Hematopoietic multipotent progenitor cell treated with erythropoietin and hydrocortisone succinate and interleukin-3 and kit ligand, for 8 days (in vitro differentiated cells): ENCODE results near the gene PAK3.

ENCODE experiments used
- DNase-seq: peaks from one replicate; pipeline ENCODE4 v3.0.0-alpha.2; 2015

PAK3 gene

DNA sequence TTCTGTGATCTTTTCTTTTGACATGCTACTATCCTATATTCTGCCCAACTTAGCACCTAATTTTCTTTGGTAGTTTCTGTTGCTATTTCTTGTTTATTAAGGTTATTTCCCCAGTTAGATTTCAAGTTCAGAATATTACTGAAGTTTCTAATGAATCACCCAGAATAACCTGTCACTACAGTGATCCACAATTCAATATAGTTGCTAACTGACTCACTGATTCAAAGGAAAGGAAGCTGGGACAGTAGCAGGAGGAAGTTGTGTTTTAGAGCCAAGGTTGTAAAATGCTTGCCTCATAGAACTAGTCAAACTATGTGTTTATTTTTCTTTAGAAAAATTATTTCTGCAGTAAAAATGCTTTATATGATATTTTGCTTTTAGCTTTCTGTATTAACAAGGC lies 37.4 kb downstream of the PAK3 start:
- DNase-seq, result no peak

DNA sequence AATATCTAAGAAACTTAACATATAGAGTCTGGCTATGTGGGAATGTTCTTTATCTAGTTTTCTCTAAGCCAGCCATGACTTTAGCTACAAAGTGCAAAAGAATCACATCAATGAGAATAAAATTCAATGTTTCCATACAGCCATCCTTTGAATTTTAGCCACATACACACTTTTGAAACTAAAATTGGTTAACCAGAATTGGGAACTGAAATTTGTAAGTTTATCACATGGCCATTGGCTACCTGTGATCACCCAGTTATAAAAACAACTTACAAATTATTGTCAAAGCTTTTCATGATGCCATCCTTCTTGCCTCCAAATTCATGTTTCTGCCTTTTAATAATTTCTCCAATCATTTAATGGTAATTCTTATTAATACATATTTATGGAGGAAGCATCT lies 49.9 kb downstream of the PAK3 start:
- no peak for DNase-seq

DNA sequence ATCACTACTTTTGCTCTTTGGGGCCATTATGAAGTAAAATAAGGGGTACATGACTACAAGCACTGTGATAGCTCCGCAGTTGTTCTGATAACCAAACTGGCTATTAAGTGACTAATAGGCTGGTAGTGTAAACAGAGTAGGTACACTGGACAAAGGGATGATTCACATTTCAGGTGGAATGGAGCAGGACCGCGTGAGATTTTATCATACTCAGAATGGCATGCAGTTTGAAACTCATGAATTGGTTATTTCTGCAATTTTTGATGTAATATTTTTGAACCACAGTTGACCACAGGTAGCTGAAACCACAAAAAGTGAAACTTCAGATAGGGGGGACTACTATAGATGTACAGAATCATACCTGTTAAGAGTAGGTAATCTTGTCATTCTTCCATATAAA lies 55.8 kb downstream of the PAK3 start:
- DNase-seq, result no peak

DNA sequence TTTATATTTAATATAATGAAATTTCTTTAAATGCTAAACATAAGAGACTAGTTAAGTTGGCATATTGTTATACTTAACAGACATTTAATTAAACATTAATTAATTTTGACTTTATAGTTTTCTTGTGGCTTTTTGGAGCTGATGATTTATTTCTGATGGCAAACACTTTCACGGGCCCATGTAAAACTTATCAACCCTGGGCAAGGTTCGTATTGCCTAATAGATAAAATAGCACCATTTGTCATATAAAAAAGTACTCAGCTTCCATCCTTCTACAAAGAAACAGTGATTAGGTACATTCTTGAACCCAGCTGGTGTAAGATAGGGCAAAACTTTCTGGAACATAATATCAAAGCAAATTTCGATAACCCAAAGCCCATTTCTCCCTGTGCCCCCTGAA lies 63.2 kb downstream of the PAK3 start:
- no peak for DNase-seq

DNA sequence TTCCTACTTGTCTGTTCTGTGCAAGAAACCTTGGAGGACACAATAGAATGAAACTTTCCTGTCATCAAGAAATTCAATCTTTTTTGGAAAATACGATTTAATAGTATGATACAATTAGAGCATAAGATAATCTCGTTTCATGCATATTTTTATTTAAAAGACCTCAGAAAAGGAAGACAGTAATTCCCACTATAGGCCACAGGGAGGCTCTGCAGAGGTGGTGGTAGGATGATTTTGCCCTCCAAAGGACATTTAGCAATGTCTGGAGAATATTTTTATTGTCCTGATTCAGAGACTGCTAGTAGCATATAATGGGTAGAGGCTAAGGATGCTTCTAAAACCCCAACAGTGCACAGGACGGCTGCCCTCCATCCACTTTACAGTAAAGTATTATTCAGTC lies 68.7 kb downstream of the PAK3 start:
- DNase-seq, result no peak

- no peak for DNase-seq
These were observed 69.9 kb downstream of the PAK3 start for GRCh38 chrX:111165902-111166301.

DNA sequence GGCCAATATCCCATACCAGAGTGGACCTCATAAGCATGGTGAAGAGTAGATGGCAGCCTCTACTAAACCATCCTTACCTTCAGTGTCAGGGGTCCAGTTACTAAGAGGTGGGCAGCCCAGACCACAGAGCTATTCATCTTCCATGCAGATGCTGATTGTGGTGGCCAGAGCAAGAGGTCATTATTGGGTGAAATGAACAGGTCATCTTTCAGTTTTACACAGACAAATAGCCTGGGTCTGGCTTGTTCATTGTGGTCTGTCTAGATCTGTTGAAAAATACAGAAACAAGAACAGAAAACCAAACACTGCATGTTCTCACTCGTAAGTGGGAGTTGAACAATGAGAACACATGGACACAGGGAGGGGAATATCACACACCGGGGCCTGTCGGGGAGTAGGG lies 71.3 kb downstream of the PAK3 start:
- no peak for DNase-seq

- peak; percentile 27 for DNase-seq
These were observed 72.3 kb downstream of the PAK3 start for GRCh38 chrX:111168314-111168713.

GRCh38 chrX:111169141-111169540 lies 73.2 kb downstream of the PAK3 start:
- no peak for DNase-seq

DNA sequence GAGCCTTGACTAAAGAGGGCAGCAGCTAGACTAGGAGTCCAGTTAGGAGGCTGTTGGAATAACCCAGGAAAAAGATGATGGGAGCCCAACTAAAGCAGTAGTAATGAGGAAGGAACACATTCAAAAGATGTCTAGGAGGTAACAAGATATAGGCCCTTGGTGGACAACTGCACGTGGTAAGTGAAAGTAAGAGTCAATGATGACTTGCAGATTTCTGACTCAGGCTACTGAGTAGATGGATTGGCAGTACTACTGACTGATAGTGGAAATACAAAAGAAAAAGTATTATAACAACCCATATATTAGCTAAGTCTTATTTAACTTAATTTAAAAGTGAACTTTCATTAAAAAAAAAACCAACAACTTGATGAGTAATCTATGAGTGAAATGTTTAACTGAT lies 74.0 kb downstream of the PAK3 start:
- DNase-seq, result no peak

DNA sequence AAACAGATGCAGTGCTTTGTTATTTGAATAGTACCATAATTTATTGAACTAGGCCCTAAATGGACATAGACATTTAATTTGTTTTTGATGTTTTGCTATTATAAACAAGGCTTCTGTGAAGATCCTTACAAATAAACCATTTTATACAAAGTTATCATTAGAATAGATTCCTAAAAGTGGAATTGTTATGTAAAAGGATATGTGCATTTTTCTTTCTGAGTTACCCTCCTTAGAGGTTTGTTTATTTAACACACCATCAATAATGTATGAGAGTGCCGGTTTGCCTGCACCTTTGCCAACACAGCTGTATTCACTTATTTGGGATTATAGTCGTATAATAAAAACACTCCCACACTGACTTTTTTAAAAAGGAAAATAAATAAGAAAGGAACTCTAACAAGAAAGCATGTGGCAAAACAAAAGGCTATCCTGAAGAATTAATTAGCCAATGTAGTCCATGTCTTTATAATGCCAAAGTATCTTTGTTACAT lies 84.8 kb downstream of the PAK3 start:
- DNase-seq, result no peak

GRCh38 chrX:111181951-111182350 lies 86.0 kb downstream of the PAK3 start:
- DNase-seq, result no peak

GRCh38 chrX:111182997-111183396 lies 87.0 kb downstream of the PAK3 start:
- DNase-seq, result no peak

- DNase-seq, result no peak
These were observed 95.6 kb downstream of the PAK3 start for GRCh38 chrX:111191598-111191997.

DNA sequence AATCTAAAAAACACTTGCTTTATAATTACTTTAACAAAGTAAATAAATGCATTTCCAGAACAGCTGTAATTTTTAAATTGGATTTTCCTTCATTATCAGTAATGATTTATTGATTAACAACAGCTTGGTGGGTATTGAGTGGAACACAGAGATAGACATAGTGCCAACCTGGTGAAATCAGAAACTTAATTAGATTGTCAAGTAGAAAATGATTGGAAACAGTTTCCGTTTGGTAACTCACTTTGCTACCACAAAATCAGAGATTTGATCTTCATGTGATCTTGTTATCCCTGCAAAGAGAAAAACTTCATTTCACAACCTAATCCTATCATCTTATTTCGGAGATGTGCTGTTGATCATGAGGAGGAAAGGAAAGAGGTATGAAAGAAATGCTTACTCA lies 103.5 kb downstream of the PAK3 start:
- DNase-seq, result no peak

DNA sequence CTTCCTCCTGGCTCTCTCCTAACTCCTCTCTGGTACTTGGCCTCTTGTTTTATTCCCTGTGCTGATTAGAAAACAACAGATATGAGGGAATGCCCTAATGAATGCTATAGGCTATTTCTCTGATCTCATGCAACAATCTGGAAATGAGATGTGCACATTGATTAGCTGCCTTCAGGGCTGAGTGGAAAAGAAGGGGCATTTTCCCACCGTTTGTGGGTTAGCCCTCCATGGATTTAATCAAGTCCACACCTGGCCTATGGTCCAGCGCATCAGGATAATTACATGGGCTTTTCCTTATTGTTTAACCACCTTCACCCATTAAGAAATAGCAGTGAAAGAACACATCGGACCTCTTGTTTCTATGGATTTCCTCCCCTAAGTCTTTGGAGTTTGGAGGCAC lies 104.3 kb downstream of the PAK3 start:
- no peak for DNase-seq

- DNase-seq, result no peak
These were observed 111.9 kb downstream of the PAK3 start for GRCh38 chrX:111207851-111208250.

GRCh38 chrX:111216293-111216801 lies 120.4 kb downstream of the PAK3 start:
- DNase-seq, result no peak

DNA sequence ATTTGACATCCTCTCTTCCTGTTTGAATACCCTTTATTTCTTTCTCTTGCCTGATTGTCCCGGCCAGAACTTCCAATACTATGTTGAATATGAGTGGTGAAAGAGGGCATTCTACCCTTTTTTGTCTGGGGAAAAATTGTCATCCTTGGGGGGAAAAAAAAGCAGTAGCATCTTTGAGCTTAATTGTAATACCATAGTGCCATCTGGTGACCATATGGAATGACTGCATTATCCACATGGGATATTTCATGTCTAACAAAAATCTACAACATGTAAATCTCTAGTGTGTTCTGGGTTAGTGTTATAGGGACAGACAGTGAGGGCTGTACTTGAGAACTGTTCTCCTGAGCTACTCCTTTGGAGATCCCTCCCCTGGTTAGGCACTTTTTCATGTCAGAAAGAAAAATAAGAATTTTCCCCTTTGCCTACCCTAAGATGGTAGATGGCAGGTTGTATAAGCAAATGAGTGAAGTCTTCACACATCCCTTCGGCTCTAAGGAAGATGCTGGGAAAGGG lies 148.3 kb downstream of the PAK3 start:
- peak; percentile 2 for DNase-seq

- DNase-seq, result no peak
These were observed 159.1 kb downstream of the PAK3 start for GRCh38 chrX:111254896-111255693.

DNA sequence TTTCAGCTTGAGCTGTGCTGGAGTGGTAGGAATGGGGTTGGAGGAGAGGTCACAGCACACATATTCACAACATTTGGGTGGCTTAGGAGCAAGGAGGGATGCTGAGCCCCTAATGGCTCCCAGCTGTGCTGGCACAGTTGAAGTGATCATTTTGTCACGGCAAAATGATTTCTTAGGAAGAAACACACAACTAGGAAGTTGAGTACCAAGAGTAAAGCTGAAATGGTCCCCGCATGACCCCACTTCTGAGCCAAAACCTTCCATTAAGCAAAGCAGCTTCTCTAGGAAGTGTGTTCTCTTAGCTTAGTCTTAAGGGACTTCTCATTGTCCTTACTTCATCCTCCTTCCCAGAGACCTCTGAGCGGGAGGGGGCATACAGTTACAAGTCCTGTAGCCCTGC lies 161.7 kb downstream of the PAK3 start:
- DNase-seq, result no peak

DNA sequence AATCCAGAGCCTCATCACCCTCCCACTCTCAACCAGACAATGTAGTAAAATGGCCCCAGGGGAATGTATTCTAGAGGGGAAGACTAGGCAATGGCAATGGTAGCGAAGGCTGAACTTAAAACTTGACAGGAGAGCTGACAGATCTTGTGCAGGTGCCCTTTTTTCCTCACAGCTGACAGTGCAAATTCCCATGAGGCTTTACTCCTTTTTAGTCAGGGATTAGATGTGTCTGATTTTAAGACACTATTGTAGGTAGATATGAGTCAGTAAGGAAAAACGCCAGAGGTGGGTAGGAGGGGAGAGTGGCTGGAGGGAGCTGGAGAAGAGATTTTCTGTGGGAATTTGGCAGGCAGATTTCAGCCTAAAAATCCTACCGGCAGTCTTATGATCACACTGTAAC lies 163.6 kb downstream of the PAK3 start:
- DNase-seq, result no peak

DNA sequence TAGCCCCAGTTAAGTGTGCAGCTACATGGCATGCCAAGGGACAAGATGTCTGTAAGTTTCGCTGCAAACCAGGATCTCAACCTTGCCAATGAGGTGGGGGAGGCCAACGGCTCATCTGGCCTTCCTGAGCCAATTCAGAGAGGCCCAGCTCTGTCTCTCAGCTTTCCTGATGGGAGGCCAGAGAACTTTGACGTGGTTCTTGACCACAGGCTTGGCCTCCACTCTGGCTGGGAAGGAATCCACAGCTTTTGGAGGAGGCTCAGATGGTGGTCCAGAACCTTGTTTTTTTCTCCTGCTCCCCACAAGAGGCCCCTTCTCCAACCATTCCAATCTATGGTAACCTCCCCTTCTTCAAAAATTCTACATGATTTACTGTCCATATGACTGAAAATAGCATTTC lies 164.5 kb downstream of the PAK3 start:
- DNase-seq, result no peak

GRCh38 chrX:111262086-111262485 lies 166.1 kb downstream of the PAK3 start:
- DNase-seq, result no peak

DNA sequence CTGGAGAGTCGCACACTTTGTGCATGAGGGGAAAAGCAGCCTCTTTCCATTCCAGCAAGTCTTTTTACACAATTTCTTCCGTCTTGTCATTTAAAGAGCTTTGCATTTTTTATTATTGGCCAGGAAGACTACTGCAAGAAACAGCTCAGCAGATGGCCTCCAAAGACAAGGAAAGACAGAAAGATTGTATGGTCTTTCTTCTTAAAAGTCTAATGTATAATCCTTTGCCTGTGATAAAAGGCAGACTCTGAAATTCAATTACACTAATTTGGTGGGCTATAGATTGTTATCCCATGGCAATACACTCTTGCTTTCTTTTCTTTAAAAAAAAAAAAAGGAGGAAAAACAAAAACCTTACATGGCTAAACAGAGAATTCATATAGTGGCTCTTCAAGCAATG lies 168.4 kb downstream of the PAK3 start:
- DNase-seq, result no peak
